Ureter (tissue), 1 donor: Measurements from ENCODE around the gene TRMT61A. TPM values are rescaled to one million over a fixed set of nuclear protein-coding genes. Genes with fewer than 3 reads are reported as not detected.

ENCODE experiments used
- DNase-seq: peaks from one replicate; pipeline ENCODE4 v3.0.0-alpha.2; 2020; ENCODE audit warnings: low spot score
- total RNA-seq: library from RNA; stranded (reverse); gene quantifications from one replicate; pipeline ENCODE4 v1.2.4, GENCODE V29; 2023
- donor health status: DM: yes; HTN: yes; CAD: no.

The TRMT61A gene
- total RNA-seq, 1 donor from 2014 or later: 22.4 TPM

- no peak for DNase-seq
Observed at GRCh38 chr14:103563226-103563620, 34.2 kb downstream of the TRMT61A start.

- no peak for DNase-seq
Observed at GRCh38 chr14:103563844-103564505, 35.0 kb downstream of the TRMT61A start.

- DNase-seq: no peak
Observed at GRCh38 chr14:103568952-103569351, 40.0 kb downstream of the TRMT61A start.

GRCh38 chr14:103569408-103569807 is 40.4 kb downstream of the TRMT61A start:
- DNase-seq: no peak

GRCh38 chr14:103574104-103574503 is 45.1 kb downstream of the TRMT61A start:
- DNase-seq: no peak

- DNase-seq: no peak
Observed at GRCh38 chr14:103574707-103575285, 45.8 kb downstream of the TRMT61A start.

- peak; percentile 94 for DNase-seq
Observed at GRCh38 chr14:103576371-103577024, 47.5 kb downstream of the TRMT61A start.

- no peak for DNase-seq
Observed at GRCh38 chr14:103578401-103579075, 49.5 kb downstream of the TRMT61A start.

- DNase-seq: no peak
Observed at GRCh38 chr14:103581206-103581605, 52.2 kb downstream of the TRMT61A start.

GRCh38 chr14:103581954-103582703 is 53.1 kb downstream of the TRMT61A start:
- DNase-seq: peak; percentile 72

GRCh38 chr14:103584326-103584915 is 55.4 kb downstream of the TRMT61A start:
- DNase-seq: no peak

Other genes with a start within 250 kb of the TRMT61A start
- gene EIF5, start 195.0 kb upstream of the TRMT61A start, total RNA-seq: 194 TPM
- 140 TPM for gene MARK3, start 143.8 kb upstream of the TRMT61A start, total RNA-seq
- 310 TPM for gene CKB, start 6.4 kb upstream of the TRMT61A start, total RNA-seq
- 36.8 TPM for gene BAG5, start 33.5 kb downstream of the TRMT61A start, total RNA-seq
- gene COA8, start 33.8 kb downstream of the TRMT61A start, total RNA-seq: 37.3 TPM
- 179 TPM for gene KLC1, start 100.0 kb downstream of the TRMT61A start, total RNA-seq
- 15.7 TPM for gene XRCC3, start 186.3 kb downstream of the TRMT61A start, total RNA-seq
- gene ZFYVE21, start 186.6 kb downstream of the TRMT61A start, total RNA-seq: 90.9 TPM